Left cardiac atrium (tissue), 4 donors: ENCODE results near the gene RAB34. TPM values are rescaled to one million over a fixed set of nuclear protein-coding genes. Genes with fewer than 3 reads are reported as not detected.
A peak's percentile ranks its signal among the peaks of the same experiment; 100 is the strongest.

Source experiments
- ATAC-seq, 2 donors: fragments of 200-7000 bp; cut with Tn5 transposase; one replicate each; pipeline ENCODE4 v1.9.1; 2020; ENCODE audit warnings: mild to moderate bottlenecking in 2 of 2, moderate library complexity in 2 of 2
- DNase-seq: peaks from one replicate; pipeline ENCODE4 v3.0.0-alpha.2; 2020
- intact Hi-C, 2 donors: fragments of 100-400 bp; cut with DNase I; formaldehyde crosslinking; loops; one replicate each; pipeline versions ENCODE4 v1.14.1 to v1.15.1; 2022 to 2023
- total RNA-seq, 2 donors: library from RNA; stranded (reverse); fragmentation: NEBNext Ultra II Directional; extraction: Animal tissue kit (Norgen Biotek cat#: 25700); gene quantifications; one replicate each; pipeline ENCODE4 v1.2.1, GENCODE V29; 2021
- donor health status: DM: no; HTN: yes; CAD: no.
- donor health status: DM: no; HTN: yes; CAD: no; lungs with severe emphysema.
- donor health status: DM: yes; HTN: yes; CAD: no.
- donor health status: Dilated cardiomyopathy.

The RAB34 gene
- total RNA-seq, 2 donors from 2014 or later: 37.2 to 53.8 TPM

DNA sequence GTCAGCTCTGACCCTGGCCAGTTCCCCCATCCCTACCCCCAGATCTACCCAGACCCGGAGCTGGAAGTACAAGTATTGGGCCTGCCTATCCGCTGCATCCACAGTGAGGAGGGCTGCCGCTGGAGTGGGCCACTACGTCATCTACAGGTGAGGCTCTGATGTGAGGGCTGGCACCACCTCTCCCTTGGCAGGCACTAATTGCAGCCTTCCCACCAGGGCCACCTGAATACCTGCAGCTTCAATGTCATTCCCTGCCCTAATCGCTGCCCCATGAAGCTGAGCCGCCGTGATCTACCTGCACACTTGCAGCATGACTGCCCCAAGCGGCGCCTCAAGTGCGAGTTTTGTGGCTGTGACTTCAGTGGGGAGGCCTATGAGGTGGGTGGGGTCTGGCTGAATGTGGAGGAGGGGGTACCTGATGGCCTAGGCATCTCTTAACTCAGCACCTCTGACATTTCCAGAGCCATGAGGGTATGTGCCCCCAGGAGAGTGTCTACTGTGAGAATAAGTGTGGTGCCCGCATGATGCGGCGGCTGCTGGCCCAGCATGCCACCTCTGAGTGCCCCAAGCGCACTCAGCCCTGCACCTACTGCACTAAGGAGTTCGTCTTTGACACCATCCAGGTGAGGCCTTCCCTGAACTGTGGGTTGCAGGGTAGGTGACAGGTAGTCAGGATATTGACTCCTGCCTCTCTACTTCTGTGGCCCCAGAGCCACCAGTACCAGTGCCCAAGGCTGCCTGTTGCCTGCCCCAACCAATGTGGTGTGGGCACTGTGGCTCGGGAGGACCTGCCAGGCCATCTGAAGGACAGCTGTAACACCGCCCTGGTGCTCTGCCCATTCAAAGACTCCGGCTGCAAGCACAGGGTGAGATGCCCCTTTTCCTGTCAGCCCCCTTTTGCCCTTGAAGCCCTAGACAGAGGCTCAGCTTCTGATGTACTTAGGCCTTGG, 30.4 kb upstream of the RAB34 start:
- DNase-seq: peak; percentile 8
- ATAC-seq: no peak
- intact Hi-C loops: loop anchor here in 1 of 2 donors (2.0 kb wide), 1 partner anchor 21 kb away; the partner anchor contains the start of gene TLCD1

- intact Hi-C loops: no loop called here
- no peak for ATAC-seq
- DNase-seq: no peak
Observed at GRCh38 chr17:28747051-28747691, 29.5 kb upstream of the RAB34 start.

- DNase-seq: no peak
- ATAC-seq: no peak
- intact Hi-C loops: no loop called here
Observed at GRCh38 chr17:28746611-28747050, 29.0 kb upstream of the RAB34 start.

- no peak for DNase-seq
- intact Hi-C loops: no loop called here
- peak in 1 of 2 donors; percentile 4 for ATAC-seq
Observed at GRCh38 chr17:28745786-28746411, 28.2 kb upstream of the RAB34 start.

- ATAC-seq (peak; percentile 9 to 10), DNase-seq (peak; percentile 52)
- intact Hi-C loops: no loop called here
Observed at GRCh38 chr17:28744972-28745785, 27.5 kb upstream of the RAB34 start.

- ATAC-seq (peak; percentile 23 to 35), DNase-seq (peak; percentile 68)
- intact Hi-C loops: no loop called here
Observed at GRCh38 chr17:28744104-28744971, 26.7 kb upstream of the RAB34 start.

DNA sequence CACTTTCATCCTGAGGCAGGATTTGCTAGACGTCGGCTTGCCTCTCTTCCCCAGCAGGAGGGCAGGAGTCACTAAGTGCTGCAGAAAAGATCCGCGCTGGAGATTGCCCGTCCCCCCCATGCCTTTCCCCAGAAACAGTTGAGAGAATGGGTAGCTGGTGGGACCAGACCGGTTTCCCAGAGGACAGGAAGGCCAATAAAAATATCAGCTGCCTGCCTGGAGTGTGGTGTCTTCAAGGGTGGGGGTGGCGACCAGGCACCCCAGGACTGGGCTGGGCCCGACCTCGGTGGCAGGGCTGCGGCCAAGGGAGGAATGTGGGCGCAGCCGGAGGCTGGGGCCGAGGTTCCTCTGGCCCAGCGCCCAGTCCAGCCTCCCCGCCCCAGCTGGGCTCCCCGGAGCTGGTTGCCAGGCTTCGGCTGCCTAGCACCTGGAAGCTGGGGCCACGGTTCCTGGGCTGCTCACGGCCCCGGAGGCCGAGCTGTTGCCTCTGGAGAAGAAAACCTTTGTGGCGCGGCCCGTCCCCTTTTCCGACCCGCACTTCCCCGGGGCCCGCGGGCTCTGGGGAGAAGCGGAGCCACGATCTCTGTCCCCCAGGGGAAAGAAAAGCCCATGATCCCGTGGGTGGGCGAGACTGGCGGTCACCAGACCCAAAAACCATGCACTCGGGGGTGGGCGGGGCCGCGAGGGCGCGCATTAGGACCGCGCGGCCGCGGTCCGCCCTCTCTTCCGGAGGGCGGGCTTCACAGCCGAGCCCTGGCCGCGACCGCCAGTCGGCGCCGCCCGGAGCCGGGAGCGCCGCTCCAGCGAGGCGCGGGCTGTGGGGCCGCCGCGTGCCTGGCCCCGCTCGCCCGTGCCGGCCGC, 25.8 kb upstream of the RAB34 start, which contains the start of gene TRAF4:
TRAF4 (plus strand) TSS at position 769 of the 861 bp plus-strand sequence. CDS start 102 bp downstream, outside the sequence.
- ATAC-seq (peak; percentile 86 to 93), DNase-seq (peak; percentile 88)
- intact Hi-C loops: no loop called here

DNA sequence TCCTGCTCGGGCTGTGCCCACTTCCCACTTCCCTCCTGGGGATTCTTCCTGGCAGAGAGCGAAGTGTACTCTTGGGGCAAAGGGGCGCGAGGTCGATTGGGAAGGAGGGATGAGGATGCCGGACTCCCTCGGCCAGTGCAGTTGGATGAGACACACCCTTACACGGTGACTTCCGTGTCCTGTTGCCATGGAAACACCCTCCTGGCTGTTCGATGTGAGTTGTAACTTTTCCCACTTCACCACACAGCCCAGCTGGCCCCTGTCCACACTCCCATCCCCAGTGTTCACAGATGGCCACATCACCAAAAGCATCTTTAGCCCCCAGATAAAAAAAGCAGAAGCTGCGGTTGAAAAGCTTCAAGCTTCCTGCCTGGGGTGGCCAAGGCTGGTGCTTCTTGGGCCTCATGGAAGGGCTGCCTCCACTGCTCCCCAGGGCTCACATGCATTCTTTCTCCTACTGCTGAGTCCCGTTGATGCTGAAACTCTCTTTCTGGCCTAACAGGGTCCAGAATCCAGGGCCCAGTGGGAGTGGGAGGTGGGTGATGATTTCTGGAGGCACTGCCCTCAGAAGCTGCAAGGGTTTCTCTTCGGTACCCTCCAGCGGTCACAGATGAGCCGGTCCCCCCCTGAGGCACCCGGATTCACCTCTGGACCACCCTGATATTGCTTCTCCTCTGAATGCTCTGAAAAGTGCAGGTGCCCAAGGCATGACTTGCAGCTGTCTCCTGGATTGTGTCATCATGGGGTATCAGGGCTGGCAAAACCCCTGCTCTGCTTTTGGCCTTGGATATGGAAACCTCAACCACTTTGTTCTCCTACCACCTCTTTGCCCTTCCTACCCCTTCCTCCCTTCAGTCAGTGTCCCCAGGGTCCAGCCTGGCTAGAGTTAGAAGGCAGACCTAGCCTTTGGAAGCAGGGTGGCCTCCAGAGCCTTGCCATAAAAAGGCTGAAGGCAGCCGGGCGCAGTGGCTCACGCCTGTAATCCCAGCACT, 24.0 kb upstream of the RAB34 start:
- no peak for ATAC-seq
- intact Hi-C loops: no loop called here
- DNase-seq: no peak

GRCh38 chr17:28740406-28741357, 23.0 kb upstream of the RAB34 start:
- no peak for ATAC-seq
- intact Hi-C loops: no loop called here
- no peak for DNase-seq

- ATAC-seq (no peak), DNase-seq (no peak)
- intact Hi-C loops: no loop called here
Observed at GRCh38 chr17:28738680-28739384, 21.2 kb upstream of the RAB34 start.

DNA sequence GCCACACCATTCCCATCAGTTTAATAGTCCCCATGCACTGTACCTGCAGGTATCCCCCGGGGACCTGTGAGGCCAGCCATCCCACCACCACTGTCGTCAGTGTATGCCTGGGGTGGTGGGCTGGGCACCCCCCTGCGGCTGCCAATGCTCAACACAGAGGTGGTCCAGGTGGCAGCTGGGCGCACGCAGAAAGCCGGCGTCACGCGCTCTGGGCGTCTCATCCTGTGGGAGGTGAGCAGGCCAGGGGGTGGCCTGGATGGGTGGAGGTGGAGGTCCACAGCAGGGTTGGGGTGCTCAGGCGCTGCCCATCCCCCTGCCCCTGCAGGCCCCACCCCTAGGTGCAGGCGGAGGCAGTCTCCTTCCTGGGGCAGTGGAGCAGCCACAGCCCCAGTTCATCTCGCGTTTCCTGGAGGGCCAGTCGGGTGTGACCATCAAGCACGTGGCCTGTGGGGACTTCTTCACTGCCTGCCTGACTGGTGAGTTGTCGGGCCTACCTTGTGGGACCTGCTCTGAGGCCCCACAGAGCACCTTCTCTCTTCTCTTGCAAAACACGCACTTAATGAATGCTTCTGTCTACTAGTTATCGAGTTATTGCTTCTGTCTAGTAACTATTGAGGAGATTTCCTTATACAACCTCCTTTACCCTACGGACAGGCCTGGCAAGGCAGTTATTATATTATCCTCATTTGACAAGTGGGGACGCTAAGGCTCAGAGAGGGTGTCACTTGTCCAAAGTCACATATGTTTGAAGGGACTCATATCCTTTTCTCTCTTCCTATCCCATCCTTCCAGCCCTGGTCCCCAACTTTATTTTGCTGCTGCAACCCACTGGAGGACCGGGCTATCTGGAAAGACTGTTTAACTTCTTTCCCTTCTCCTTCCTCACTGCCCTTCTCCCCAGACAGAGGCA, 20.4 kb upstream of the RAB34 start:
- peak in 1 of 2 donors; percentile 8 for ATAC-seq
- DNase-seq: no peak
- intact Hi-C loops: no loop called here

- DNase-seq (no peak), ATAC-seq (no peak)
- intact Hi-C loops: no loop called here
Observed at GRCh38 chr17:28737316-28737715, 19.6 kb upstream of the RAB34 start.
